Nephron (organoid): ENCODE data around the gene PSMG3.

ENCODE experiments used
- H3K27ac Mint-ChIP-seq, 3 experiments: 2 replicates each; pipeline ENCODE4 v1.8.0; 2020; ENCODE audit warnings: mixed read lengths in 3 of 3, mild to moderate bottlenecking in 2 of 3, moderate library complexity in 1 of 3
- H3K27me3 Mint-ChIP-seq: 2 replicates; pipeline ENCODE4 v1.8.0; 2021; ENCODE audit warnings: low read depth, mild to moderate bottlenecking, moderate library complexity, mixed read lengths
- H3K36me3 Mint-ChIP-seq: 2 replicates; pipeline ENCODE4 v1.8.0; 2020; ENCODE audit warnings: low read depth, mixed read lengths
- H3K4me1 Mint-ChIP-seq: 2 replicates; pipeline ENCODE4 v1.8.0; 2020; ENCODE audit warnings: mixed read lengths
- H3K4me3 Mint-ChIP-seq, 3 experiments: 2 replicates each; pipeline ENCODE4 v1.8.0; 2020; ENCODE audit warnings: mild to moderate bottlenecking in 3 of 3, mixed read lengths in 3 of 3, moderate library complexity in 2 of 3
- H3K9me3 Mint-ChIP-seq: 2 replicates; pipeline ENCODE4 v1.8.0; 2020; ENCODE audit warnings: mixed read lengths
- CTCF ChIP-seq, 3 experiments: fragments of 200-600 bp; sonication (generic); IDR thresholded peaks; one replicate each; pipeline ENCODE4 v1.5.0; 2021; ENCODE audit warnings: antibody characterized with exemption in 3 of 3; ENCODE audit not compliant: unreplicated experiment in 3 of 3

The PSMG3 gene

GRCh38 chr7:1535701-1536454 lies 34.0 kb downstream of the PSMG3 start:
- peak overlapping the region; percentile 59 to 62 (median 60) for H3K27ac Mint-ChIP-seq
- peaks cover 23% of the 10 kb centered on the region for H3K27me3 Mint-ChIP-seq
- no peak for TF ChIP-seq CTCF (IDR thresholded peaks at IDR 0.05; ENCODE audit: unreplicated experiment in 3 of 3)
- H3K4me3 Mint-ChIP-seq, result no peak overlapping the region
- H3K4me1 Mint-ChIP-seq, result peaks cover 27% of the 10 kb centered on the region
- no peaks in the 10 kb centered on the region for H3K36me3 Mint-ChIP-seq
- H3K9me3 Mint-ChIP-seq, result no peaks in the 10 kb centered on the region

- no peak for TF ChIP-seq CTCF (IDR thresholded peaks at IDR 0.05; ENCODE audit: unreplicated experiment in 3 of 3)
- H3K9me3 Mint-ChIP-seq, result no peaks in the 10 kb centered on the region
- no peaks in the 10 kb centered on the region for H3K36me3 Mint-ChIP-seq
- H3K4me1 Mint-ChIP-seq, result peaks cover 27% of the 10 kb centered on the region
- no peak overlapping the region for H3K4me3 Mint-ChIP-seq
- H3K27ac Mint-ChIP-seq, result no peak overlapping the region
- H3K27me3 Mint-ChIP-seq, result peaks cover 26% of the 10 kb centered on the region
Measured at GRCh38 chr7:1535100-1535458, 34.8 kb downstream of the PSMG3 start.

GRCh38 chr7:1534330-1535099 lies 35.3 kb downstream of the PSMG3 start:
- TF ChIP-seq CTCF (IDR thresholded peaks at IDR 0.05; ENCODE audit: unreplicated experiment in 3 of 3), result no peak
- H3K9me3 Mint-ChIP-seq, result no peaks in the 10 kb centered on the region
- peaks cover 27% of the 10 kb centered on the region for H3K4me1 Mint-ChIP-seq
- H3K36me3 Mint-ChIP-seq, result no peaks in the 10 kb centered on the region
- H3K4me3 Mint-ChIP-seq, result peak overlapping the region in 1 of 3 experiments; percentile 21
- H3K27me3 Mint-ChIP-seq, result peaks cover 27% of the 10 kb centered on the region
- no peak overlapping the region for H3K27ac Mint-ChIP-seq

- no peak for TF ChIP-seq CTCF (IDR thresholded peaks at IDR 0.05; ENCODE audit: unreplicated experiment in 3 of 3)
Measured at GRCh38 chr7:1533547-1534329, 36.1 kb downstream of the PSMG3 start.

GRCh38 chr7:1533255-1533546 lies 36.6 kb downstream of the PSMG3 start:
- Mint-ChIP-seq H3K36me3 (no peaks in the 10 kb centered on the region), H3K9me3 (no peaks in the 10 kb centered on the region), H3K27me3 (peaks cover 27% of the 10 kb centered on the region), H3K27ac (peak overlapping the region; percentile 57 to 89 (median 67)), H3K4me1 (peaks cover 27% of the 10 kb centered on the region), H3K4me3 (peak overlapping the region; percentile 86 to 89 (median 88))
- TF ChIP-seq CTCF (IDR thresholded peaks at IDR 0.05; ENCODE audit: unreplicated experiment in 3 of 3), result no peak

More at GRCh38 chr7:1533547-1534329, 36.1 kb downstream of the PSMG3 start:
- Mint-ChIP-seq H3K4me3 (peak overlapping the region in 2 of 3 experiments; percentile 41 to 65), H3K27me3 (peaks cover 27% of the 10 kb centered on the region), H3K27ac (peak overlapping the region; percentile 48 to 67 (median 56)), H3K36me3 (no peaks in the 10 kb centered on the region), H3K4me1 (peaks cover 27% of the 10 kb centered on the region), H3K9me3 (no peaks in the 10 kb centered on the region)
